A549 (cell line): ENCODE data around the gene SELENOT. TPM values are rescaled to one million over a fixed set of nuclear protein-coding genes. Genes with fewer than 3 reads are reported as not detected.

ENCODE experiments used
- ATOH8 ChIP-seq: fragments of 250-450 bp; sonication (Bioruptor Pico); IDR thresholded peaks from 2 replicates; pipeline ENCODE4 v1.5.0; 2020; ENCODE audit warnings: low read depth, mild to moderate bottlenecking, moderate library complexity
- BHLHE40 ChIP-seq: IDR thresholded peaks from 2 replicates; pipeline ENCODE4 v1.6.1; 2012; ENCODE audit warnings: low read depth, low read length, inconsistent platforms
- CBX8 ChIP-seq: fragments of 200-600 bp; sonication (generic); IDR thresholded peaks from 2 replicates; pipeline ENCODE4 v1.6.1; 2016
- CEBPB ChIP-seq, 2 experiments: fragments of >200 bp in 1 of 2; sonication (Bioruptor Twin) in 1 of 2; formaldehyde crosslinking in 1 of 2; IDR thresholded peaks; 2 replicates each; pipeline ENCODE4 v1.6.1; 2012 to 2016
- CTCF ChIP-seq: fragments of >200 bp; sonication (Bioruptor Twin); formaldehyde crosslinking; IDR thresholded peaks from 3 replicates; pipeline ENCODE4 v1.5.1; 2016
- EHF ChIP-seq: fragments of 250-450 bp; sonication (Bioruptor Pico); IDR thresholded peaks from 2 replicates; pipeline ENCODE4 v1.5.0; 2020; ENCODE audit warnings: mild to moderate bottlenecking
- EHMT2 ChIP-seq: fragments of 200-600 bp; sonication (generic); IDR thresholded peaks from 2 replicates; pipeline ENCODE4 v1.6.1; 2016; ENCODE audit warnings: antibody characterized with exemption, low read depth, mild to moderate bottlenecking, moderate library complexity
- EP300 ChIP-seq, 2 experiments: fragments of >200 bp; sonication (Bioruptor Twin); formaldehyde crosslinking; IDR thresholded peaks; 2 replicates in 1 of 2; 3 replicates in 1 of 2; pipeline ENCODE4 v1.6.1; 2016 to 2017
- ESRRA ChIP-seq: fragments of 150-350 bp; IDR thresholded peaks from 2 replicates; pipeline ENCODE4 v1.6.1; 2014; ENCODE audit warnings: mild to moderate bottlenecking, low read length, borderline replicate concordance
- FOSB ChIP-seq: fragments of 250-450 bp; sonication (Bioruptor Pico); IDR thresholded peaks from 2 replicates; pipeline ENCODE4 v1.5.0; 2020; ENCODE audit warnings: mild to moderate bottlenecking, moderate library complexity
- FOSL2 ChIP-seq, 2 experiments: fragments of 450-650 bp in 1 of 2; fragments of >200 bp in 1 of 2; sonication (Bioruptor Twin) in 1 of 2; formaldehyde crosslinking; IDR thresholded peaks; 2 replicates each; pipeline versions ENCODE4 v1.5.0 to v1.6.1; 2016 to 2020; ENCODE audit warnings: mild to moderate bottlenecking in 1 of 2, moderate library complexity in 1 of 2
- HDAC2 ChIP-seq: fragments of 200-600 bp; sonication (generic); IDR thresholded peaks from 2 replicates; pipeline ENCODE4 v1.6.1; 2016
- HES2 ChIP-seq: fragments of >200 bp; sonication (Bioruptor Twin); formaldehyde crosslinking; IDR thresholded peaks from 2 replicates; pipeline ENCODE4 v1.6.1; 2016
- HOXA7 ChIP-seq: fragments of 250-450 bp; sonication (Bioruptor Pico); IDR thresholded peaks from 2 replicates; pipeline ENCODE4 v1.5.0; 2020; ENCODE audit warnings: mild to moderate bottlenecking, moderate library complexity
- HOXB13 ChIP-seq: fragments of 250-450 bp; sonication (Bioruptor Pico); IDR thresholded peaks from 2 replicates; pipeline ENCODE4 v1.5.0; 2020; ENCODE audit warnings: low read depth, mild to moderate bottlenecking, moderate library complexity
- HOXB5 ChIP-seq: fragments of 250-450 bp; sonication (Bioruptor Pico); IDR thresholded peaks from 2 replicates; pipeline ENCODE4 v1.5.0; 2020; ENCODE audit warnings: mild to moderate bottlenecking, moderate library complexity
- JUNB ChIP-seq: fragments of >200 bp; sonication (Bioruptor Twin); formaldehyde crosslinking; IDR thresholded peaks from 2 replicates; pipeline ENCODE4 v1.6.1; 2016
- KDM1A ChIP-seq: fragments of 200-600 bp; sonication (generic); IDR thresholded peaks from 2 replicates; pipeline ENCODE4 v1.6.1; 2016; ENCODE audit warnings: low read depth, mild to moderate bottlenecking
- NFE2L2 ChIP-seq: fragments of 150-350 bp; conservative IDR thresholded peaks from 2 replicates; pipeline ENCODE4 v1.6.1; 2014; ENCODE audit warnings: low read length
- NPAS2 ChIP-seq: fragments of 250-450 bp; sonication (Bioruptor Pico); IDR thresholded peaks from 2 replicates; pipeline ENCODE4 v1.8.0; 2022; ENCODE audit warnings: mild to moderate bottlenecking, moderate library complexity, borderline replicate concordance
- NR3C1 ChIP-seq: fragments of >200 bp; sonication (Bioruptor Twin); formaldehyde crosslinking; IDR thresholded peaks from 3 replicates; pipeline ENCODE4 v1.6.1; 2017
- POLR2AphosphoS2 ChIP-seq: conservative IDR thresholded peaks from 2 replicates; pipeline ENCODE4 v1.6.1; 2012; ENCODE audit warnings: low read length, improper control_type of control experiment, inconsistent platforms
- RCOR1 ChIP-seq: fragments of 150-350 bp; IDR thresholded peaks from 2 replicates; pipeline ENCODE4 v1.6.1; 2014; ENCODE audit warnings: antibody characterized with exemption, low read length, low read depth
- RFX5 ChIP-seq: fragments of 450-650 bp; IDR thresholded peaks from 2 replicates; pipeline ENCODE4 v1.7.1; 2014; ENCODE audit warnings: antibody characterized with exemption, mild to moderate bottlenecking, moderate library complexity
- RNF2 ChIP-seq: fragments of 200-600 bp; sonication (generic); IDR thresholded peaks from 2 replicates; pipeline ENCODE4 v1.6.1; 2016; ENCODE audit warnings: low read depth, mild to moderate bottlenecking, antibody characterized with exemption, moderate library complexity, borderline replicate concordance
- SREBF2 ChIP-seq: fragments of 450-650 bp; IDR thresholded peaks from 2 replicates; pipeline ENCODE4 v1.6.1; 2014; ENCODE audit warnings: mild to moderate bottlenecking, moderate library complexity
- ZFP36 ChIP-seq: fragments of 450-650 bp; IDR thresholded peaks from 2 replicates; pipeline ENCODE4 v1.6.1; 2014; ENCODE audit warnings: borderline replicate concordance; ENCODE audit not compliant: partially characterized antibody
- ZNF302 ChIP-seq: fragments of 250-450 bp; sonication (Bioruptor Pico); IDR thresholded peaks from 2 replicates; pipeline ENCODE4 v1.9.0; 2021; ENCODE audit warnings: inconsistent platforms, mild to moderate bottlenecking, moderate library complexity
- ZSCAN20 ChIP-seq: fragments of 250-450 bp; sonication (Bioruptor Pico); IDR thresholded peaks from 2 replicates; pipeline ENCODE4 v1.8.0; 2022; ENCODE audit warnings: mild to moderate bottlenecking, moderate library complexity
- polyA plus RNA-seq, 4 experiments: library from polyadenylated mRNA; depleted of rRNA in 3 of 4; stranded (reverse); fragments of >200 nt; fragmentation: RNase III in 1 of 4; extraction: RNeasy Plus Mini Kit Qiagen cat#74134 plus additional on column Dnase treatment in 1 of 4; gene quantifications; 2 replicates in 3 of 4; 3 replicates in 1 of 4; pipeline ENCODE4 v1.2.3, GENCODE V29; 2011 to 2017
- TF ChIP-seq, protein P1 (sequence below): IDR thresholded peaks from 2 replicates; pipeline ENCODE4 v1.6.1; 2012; ENCODE audit warnings: low read depth, borderline replicate concordance

Gene SELENOT
- polyA plus RNA-seq, 2 of the 4 experiments (the other 2 are of a cell fraction), result 100 to 536 TPM

DNA sequence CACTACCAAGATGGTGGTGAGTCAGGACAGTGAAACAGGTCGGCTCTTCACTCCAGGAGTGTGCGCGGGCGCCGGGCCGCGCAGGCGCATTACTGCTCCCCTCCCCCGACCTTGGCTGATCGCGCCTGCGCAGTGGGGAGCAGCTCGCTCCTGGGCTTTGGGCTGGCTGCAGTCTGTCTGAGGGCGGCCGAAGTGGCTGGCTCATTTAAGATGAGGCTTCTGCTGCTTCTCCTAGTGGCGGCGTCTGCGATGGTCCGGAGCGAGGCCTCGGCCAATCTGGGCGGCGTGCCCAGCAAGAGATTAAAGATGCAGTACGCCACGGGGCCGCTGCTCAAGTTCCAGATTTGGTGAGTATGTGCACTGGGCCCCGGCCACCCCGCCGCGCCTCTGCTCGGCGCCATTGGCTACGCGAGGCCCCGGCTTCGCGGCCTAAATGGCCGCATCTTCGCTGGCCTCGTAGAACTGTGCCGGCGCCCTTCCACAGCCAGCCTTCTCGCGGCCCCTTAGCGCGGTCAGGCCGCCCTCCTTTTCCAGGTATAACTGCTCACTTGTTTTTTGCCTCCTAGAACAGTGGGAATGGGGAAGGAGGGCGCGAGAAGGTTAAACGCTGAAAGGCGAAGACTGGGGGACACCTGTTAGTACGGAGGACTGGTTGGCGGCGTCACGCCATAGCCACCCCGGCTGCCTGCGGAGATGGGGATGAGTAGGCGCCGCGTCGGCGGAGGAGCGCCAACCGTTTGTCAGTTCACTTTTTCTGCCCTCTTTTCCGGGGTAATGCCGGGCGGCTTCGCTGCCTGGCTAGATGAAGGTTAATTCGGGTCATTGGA lies at the start of gene SELENOT (continued):
- TF ChIP-seq ATOH8 (CRISPR knock-in tag), result peak; percentile 64; the same call in 1 of the 2 replicates
- TF ChIP-seq CEBPB (IDR thresholded peaks at IDR 0.05), result no peak
- TF ChIP-seq HDAC2, result no peak; the same call in 1 of the 2 replicates
- no peak for TF ChIP-seq SREBF2
- TF ChIP-seq EP300 (IDR thresholded peaks at IDR 0.05), result no peak
- TF ChIP-seq NFE2L2, result no peak
- TF ChIP-seq RFX5, result no peak
- peak; percentile 76; the same call in 1 of the 2 replicates for TF ChIP-seq CBX8
- TF ChIP-seq RCOR1, result no peak
- TF ChIP-seq, protein P1, sequence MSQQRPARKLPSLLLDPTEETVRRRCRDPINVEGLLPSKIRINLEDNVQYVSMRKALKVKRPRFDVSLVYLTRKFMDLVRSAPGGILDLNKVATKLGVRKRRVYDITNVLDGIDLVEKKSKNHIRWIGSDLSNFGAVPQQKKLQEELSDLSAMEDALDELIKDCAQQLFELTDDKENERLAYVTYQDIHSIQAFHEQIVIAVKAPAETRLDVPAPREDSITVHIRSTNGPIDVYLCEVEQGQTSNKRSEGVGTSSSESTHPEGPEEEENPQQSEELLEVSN, result no peak; the same call in 1 of the 2 replicates
- TF ChIP-seq ZNF302 (CRISPR knock-in tag), result no peak
- TF ChIP-seq HOXB5 (CRISPR knock-in tag), result peak; percentile 75; the same call in 1 of the 2 replicates
- TF ChIP-seq FOSL2 (IDR thresholded peaks at IDR 0.05), result no peak
- peak; percentile 60; the same call in 1 of the 2 replicates for TF ChIP-seq FOSL2 (CRISPR knock-in tag; IDR thresholded peaks at IDR 0.05)
- no peak for TF ChIP-seq CTCF
- TF ChIP-seq ZFP36, result no peak
- no peak for TF ChIP-seq EHMT2
- no peak for TF ChIP-seq POLR2AphosphoS2
- no peak for TF ChIP-seq BHLHE40
- no peak for TF ChIP-seq HOXA7
- no peak for TF ChIP-seq HOXB13
- no peak for TF ChIP-seq RNF2
- TF ChIP-seq KDM1A, result no peak
- TF ChIP-seq JUNB, result no peak
- TF ChIP-seq HES2, result no peak
- TF ChIP-seq FOSB, result no peak
- no peak for TF ChIP-seq NR3C1
- TF ChIP-seq ZSCAN20 (CRISPR knock-in tag), result no peak
- no peak for TF ChIP-seq NPAS2 (CRISPR knock-in tag)
- no peak for TF ChIP-seq ESRRA
- no peak for TF ChIP-seq EHF (CRISPR knock-in tag)
